Stimulated activated CD4-positive, alpha-beta T cell treated with anti-CD3 and anti-CD28 coated beads, Interleukin-15, amount 100 ng/mL, for 24 hours (primary cell): ENCODE results near the gene LDHB.
"Not testable (repeated sequence)": the region's sequence is repeated elsewhere in the genome, so short reads cannot be mapped to it uniquely, and the experiment has no call there.

ENCODE experiments used
- DNase-seq: peaks from one replicate; pipeline ENCODE4 v3.0.0-alpha.2; 2020

LDHB gene

DNA sequence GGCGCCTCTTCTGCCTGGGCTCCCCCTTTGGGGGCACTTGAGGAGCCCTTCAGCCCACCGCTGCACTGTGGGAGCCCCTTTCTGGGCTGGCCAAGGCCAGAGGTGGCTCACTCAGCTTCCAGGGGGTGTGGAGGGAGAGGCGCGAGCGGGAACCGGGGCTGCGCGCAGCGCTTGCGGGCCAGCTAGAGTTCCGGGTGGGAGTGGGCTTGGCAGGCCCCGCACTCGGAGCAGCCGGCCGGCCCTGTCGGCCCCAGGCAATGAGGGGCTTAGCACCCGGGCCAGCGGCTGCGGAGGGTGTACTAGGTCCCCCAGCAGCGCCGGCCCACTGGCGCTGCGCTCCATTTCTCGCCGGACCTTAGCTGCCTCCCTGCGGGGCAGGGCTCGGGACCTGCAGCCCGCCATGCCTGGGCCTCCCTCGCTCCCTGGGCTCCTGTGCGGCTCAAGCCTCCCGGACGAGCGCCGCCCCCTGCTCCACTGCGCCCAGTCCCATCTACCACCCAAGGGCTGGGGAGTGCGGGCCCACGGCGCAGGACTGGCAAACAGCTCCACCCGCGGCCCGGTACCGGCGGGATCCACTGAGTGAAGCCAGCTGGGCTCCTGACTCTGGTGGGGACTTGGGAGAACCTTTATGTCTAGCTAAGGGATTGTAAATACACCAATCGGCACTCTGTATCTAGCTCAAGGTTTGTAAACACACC lies 3.9 kb upstream of the LDHB start:
- not testable (repeated sequence) for DNase-seq

DNA sequence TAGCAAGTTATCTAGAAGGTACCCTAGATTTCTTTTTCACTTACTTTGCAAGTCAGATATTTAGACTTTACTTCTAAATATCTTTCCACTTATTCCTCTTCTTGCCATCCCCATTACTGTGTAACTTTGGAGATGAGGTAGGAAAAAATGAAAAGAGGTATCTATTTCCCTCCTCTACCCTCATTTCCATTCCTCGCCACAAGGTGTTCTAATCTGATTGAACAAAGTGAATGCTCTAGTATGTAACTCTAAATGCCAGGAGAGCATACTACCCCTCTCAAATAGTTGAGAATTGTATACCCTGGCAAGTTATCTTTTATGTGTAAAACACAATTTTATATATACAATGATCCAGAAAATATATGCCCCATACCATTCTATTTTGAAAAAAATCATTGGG lies 1.7 kb upstream of the LDHB start:
- DNase-seq = no peak

DNA sequence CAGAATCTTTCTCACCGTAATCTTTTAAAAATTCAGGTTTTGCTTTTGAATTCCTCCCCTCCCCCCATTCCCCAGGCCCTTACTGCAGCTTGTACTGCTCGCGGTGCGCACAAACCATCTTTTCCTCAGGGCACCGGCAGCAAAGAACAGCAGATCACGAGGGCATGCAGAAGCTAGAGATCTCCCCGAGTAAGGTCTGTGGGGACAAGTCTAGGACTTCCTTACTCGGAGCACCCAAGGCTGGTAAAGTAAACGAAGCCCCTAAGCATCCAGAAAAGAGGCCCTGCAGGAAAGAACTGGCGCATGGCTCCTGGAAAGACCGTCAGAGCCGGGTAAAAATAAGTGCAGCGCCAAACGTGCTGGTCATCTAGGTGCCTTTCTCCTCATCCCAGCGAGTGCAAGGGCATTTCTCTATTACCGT lies 727 bp downstream of the LDHB start:
- peak; percentile 64 for DNase-seq

DNA sequence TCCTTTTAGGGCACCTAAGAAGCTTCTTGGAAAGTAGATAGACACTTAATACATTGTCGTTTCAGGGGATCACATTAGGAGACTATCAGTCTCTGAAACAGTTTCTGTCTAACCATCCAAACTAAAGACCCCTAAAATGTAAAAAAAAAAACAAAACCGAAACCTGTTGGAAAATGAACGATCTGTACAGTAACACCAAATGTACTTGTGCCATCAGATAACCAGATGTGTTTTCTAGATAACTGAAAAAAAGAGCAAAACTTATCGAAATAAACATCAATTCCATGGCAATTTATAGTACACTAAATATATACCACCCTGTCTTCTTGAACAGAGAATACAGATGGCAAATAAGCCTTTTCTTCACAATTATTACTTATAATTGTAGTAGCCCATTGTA lies 2.1 kb downstream of the LDHB start:
- DNase-seq = no peak

- no peak for DNase-seq
These were observed 5.8 kb downstream of the LDHB start for GRCh38 chr12:21651821-21652220.

GRCh38 chr12:21650997-21651396 lies 6.6 kb downstream of the LDHB start:
- DNase-seq = no peak

GRCh38 chr12:21649034-21649433 lies 8.6 kb downstream of the LDHB start:
- DNase-seq = no peak

DNA sequence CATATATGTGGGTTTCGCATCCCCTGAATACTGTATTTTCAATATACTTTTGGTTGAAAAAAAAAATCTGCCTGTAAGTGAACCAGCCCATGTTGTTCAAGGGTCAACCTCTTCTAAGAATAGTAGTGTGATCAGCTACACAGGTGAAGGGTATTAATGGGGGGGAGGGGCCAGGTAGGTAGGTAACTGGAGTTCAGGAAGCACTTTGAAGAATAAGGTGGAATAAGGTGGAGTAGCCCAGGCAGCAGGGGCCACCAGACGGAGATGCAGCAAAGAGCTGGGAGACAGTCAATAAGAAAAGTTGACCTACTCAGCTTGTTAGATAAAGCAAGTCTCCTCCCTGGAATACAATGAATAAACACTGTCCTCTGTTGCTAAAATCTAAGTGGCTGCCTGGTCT lies 9.3 kb downstream of the LDHB start:
- no peak for DNase-seq

DNA sequence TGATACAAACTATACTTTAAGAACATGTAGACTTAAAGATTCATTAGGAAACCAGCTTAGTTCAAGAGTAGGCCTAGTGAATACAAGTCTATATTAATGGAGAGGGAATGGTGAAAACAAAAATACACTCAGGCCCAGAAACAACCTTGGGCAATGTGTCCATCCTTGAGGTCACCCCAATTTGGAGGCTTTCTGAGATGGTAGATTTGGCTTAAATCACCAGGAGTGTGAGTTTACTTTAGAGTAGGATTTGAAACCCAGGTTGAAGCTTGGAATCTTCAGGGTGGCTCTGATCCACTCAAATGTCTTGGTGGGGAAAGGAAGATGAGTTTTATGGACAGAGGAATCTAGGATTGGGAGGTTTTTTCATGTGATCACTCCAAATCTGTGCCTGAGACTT lies 10.5 kb downstream of the LDHB start:
- no peak for DNase-seq

GRCh38 chr12:21645041-21645500 lies 12.6 kb downstream of the LDHB start:
- not testable (repeated sequence) for DNase-seq

DNA sequence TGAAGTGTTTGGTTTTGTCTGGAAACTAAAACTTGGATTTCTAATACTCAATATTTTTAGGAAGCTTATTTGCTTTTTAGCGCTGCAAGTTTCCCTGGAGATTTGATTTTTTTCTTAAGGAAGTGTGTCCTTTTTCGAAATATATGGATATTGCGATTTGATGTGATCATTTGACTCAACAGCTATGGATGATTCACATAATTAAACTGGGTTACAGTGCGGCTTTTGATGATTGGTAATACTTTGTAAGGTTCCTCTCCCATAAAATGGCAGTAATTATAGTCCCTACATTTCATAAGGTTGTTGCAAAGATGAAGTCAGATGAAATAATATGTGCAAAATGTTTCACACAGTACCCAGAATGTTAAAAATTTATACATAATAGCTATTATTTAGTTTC lies 13.1 kb downstream of the LDHB start:
- DNase-seq = no peak

DNA sequence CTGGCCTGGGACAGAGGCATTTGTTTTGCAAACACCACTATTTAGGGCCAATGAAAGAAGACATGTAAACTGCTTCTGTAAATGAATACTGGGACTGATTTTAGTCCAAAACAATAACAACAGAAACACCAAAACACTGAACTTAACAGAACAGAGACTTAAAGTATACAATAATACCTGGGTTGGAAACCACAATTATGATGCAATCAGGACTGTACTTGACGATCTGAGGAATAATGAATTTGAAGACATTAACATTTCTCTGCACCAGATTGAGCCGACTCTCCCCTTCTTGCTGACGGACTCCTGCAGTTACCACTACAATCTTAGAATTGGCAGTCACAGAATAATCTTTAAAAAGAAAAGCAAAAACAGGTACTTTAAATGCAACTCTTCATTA lies 13.9 kb downstream of the LDHB start:
- DNase-seq = no peak

GRCh38 chr12:21642707-21643389 lies 14.8 kb downstream of the LDHB start:
- no peak for DNase-seq

- DNase-seq = no peak
These were observed 19.4 kb downstream of the LDHB start for GRCh38 chr12:21638054-21638891.

- no peak for DNase-seq
These were observed 23.4 kb downstream of the LDHB start for GRCh38 chr12:21634245-21634644.

DNA sequence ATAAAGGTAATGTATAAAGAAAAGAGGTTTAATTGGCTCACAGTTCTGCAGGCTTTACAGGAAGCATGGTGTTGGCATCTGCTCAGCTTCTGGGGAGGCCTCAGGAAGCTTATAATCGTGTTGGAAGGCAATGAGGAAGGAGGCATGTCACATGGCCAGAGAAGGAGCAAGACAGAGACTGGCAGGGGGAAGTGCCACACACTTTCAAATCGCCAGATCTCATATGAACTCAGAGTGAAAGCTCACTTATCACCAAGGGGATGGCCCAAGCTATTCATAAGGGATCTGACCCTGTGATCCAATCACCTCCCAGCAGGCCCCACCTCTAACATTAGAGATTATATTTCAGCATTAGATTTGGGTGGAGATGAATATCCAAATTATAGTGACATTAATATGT lies 26.3 kb downstream of the LDHB start:
- no peak for DNase-seq

DNA sequence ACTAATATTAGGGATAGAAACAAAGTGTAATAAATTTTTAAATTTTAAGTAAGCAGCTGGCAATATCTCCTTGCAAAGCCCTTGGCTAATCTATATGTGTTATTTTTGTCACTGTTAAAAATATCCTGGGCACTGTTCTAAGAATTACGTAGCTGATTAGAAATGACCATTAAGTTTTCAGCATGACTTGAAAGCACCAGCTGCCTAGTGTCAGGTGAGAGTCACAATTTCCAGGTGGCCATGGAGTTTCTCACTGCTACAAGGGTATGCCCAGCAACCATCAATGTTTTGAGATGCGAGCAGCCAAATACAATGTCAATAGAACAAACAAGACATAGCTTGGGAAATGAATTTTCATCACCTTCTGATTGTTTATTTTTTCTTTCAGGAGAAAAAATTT lies 29.7 kb downstream of the LDHB start:
- no peak for DNase-seq

DNA sequence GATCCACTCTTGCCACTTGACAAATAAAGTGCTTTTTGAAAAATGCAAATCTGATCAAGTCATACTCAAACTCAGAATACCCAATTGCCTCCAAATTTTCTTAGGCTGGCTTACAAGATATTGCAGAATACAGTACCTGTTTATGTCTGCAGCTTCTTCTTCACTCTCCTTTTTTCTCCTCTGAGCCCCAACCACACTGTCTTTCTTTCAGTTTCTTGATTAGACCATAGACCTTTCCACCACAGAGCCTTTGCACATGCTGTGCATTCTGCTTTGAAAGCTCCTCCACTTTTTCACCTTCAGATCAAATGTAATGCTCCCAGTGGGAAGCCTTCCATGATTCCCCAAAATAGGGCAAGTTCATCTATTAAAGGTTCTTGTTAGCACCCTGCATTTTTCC lies 39.1 kb downstream of the LDHB start:
- DNase-seq = no peak

GRCh38 chr12:21617030-21617429 lies 40.6 kb downstream of the LDHB start:
- DNase-seq = no peak

DNA sequence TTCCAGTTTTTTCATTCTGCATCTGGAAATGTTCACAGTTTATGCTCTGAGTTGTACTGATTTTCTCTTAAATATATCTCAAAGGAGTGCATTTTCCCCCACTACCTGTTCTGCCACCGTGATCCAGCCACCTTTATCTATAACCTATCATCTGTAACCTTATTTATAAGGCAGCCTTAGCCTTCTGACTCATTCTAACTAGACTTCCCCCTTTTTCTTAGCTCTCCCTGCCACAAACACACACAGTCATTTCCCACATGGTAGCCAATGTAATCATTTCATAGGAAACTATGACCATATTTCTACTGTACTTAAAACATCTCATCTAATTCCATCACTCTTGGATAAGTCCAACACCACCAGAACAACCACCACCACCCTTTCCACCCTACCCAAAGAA lies 42.2 kb downstream of the LDHB start:
- peak; percentile 23 for DNase-seq

- DNase-seq = no peak
These were observed 43.1 kb downstream of the LDHB start for GRCh38 chr12:21614506-21614905.

GRCh38 chr12:21613931-21614330 lies 43.7 kb downstream of the LDHB start:
- no peak for DNase-seq

DNA sequence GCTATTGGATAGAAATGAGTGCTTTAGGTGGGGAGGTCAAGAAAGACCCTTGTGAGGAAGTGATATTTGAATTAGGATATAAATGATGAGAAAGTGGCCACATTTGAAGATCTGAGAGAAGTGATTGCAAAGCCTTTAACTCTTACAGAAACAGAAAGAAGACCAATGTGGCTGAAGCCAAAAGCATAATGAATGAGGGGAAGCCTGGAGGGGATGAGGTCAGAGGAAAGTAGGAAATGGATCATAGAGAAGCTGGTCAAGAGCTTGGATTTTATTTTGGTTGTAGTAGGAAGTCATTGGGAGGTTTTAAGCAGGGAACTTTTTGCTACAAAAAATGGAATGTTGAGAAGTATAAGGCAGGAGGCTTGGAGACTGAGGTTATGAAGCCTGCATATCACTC lies 49.4 kb downstream of the LDHB start:
- DNase-seq = no peak

DNA sequence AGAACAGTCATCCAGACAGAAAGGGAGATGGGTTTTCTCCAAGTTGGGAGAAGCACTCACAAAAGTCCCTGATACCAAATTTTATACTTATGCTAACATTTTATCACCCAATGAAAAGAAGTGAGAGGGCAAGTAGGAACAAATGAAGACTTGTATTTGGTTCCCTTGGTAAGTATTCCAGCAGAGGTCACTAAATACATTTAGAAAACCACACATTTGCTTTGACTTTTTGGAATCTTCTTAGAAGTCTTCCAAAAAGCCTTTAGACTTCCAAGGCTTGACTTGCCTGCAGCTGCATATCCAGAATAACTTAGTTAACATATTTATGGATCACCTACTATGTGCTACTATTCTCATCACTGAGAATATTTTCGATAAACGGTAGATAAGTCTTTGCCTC lies 49.9 kb downstream of the LDHB start:
- DNase-seq = no peak
